HG02840 (cell line): ENCODE results near the gene COL4A1.
"Not testable (repeated sequence)": the region's sequence is repeated elsewhere in the genome, so short reads cannot be mapped to it uniquely, and the experiment has no call there.

Source experiments
- ATAC-seq: cut with Tn5 transposase; IDR thresholded peaks from one replicate; pipeline ENCODE4 v1.9.1; 2021; ENCODE audit warnings: mild to moderate bottlenecking, moderate library complexity, moderate number of reproducible peaks; ENCODE audit not compliant: unreplicated experiment, low FRiP score

The COL4A1 gene

GRCh38 chr13:110127986-110128511 is 178.9 kb downstream of the COL4A1 start:
- ATAC-seq, result no peak

GRCh38 chr13:110126391-110126961 is 180.5 kb downstream of the COL4A1 start:
- ATAC-seq, result no peak

- no peak for ATAC-seq
These were observed 181.2 kb downstream of the COL4A1 start for GRCh38 chr13:110125613-110126272.

GRCh38 chr13:110125157-110125556 is 181.8 kb downstream of the COL4A1 start:
- ATAC-seq, result no peak

GRCh38 chr13:110124201-110124940 is 182.6 kb downstream of the COL4A1 start:
- ATAC-seq, result no peak

- ATAC-seq, result no peak
These were observed 183.7 kb downstream of the COL4A1 start for GRCh38 chr13:110123041-110123809.

GRCh38 chr13:110121422-110122083 is 185.4 kb downstream of the COL4A1 start:
- ATAC-seq, result no peak

- ATAC-seq, result no peak
These were observed 186.7 kb downstream of the COL4A1 start for GRCh38 chr13:110119935-110120905.

- no peak for ATAC-seq
These were observed 188.9 kb downstream of the COL4A1 start for GRCh38 chr13:110118106-110118505.

GRCh38 chr13:110116072-110116487 is 190.9 kb downstream of the COL4A1 start:
- no peak for ATAC-seq

GRCh38 chr13:110115591-110115990 is 191.4 kb downstream of the COL4A1 start:
- ATAC-seq, result no peak

GRCh38 chr13:110114316-110114715 is 192.6 kb downstream of the COL4A1 start:
- no peak for ATAC-seq

GRCh38 chr13:110113284-110113764 is 193.6 kb downstream of the COL4A1 start:
- ATAC-seq, result no peak

- ATAC-seq, result not testable (repeated sequence)
These were observed 194.6 kb downstream of the COL4A1 start for GRCh38 chr13:110112379-110112778.

GRCh38 chr13:110110783-110111182 is 196.2 kb downstream of the COL4A1 start:
- no peak for ATAC-seq

- ATAC-seq, result no peak
These were observed 197.0 kb downstream of the COL4A1 start for GRCh38 chr13:110109910-110110309.

- ATAC-seq, result no peak
These were observed 197.7 kb downstream of the COL4A1 start for GRCh38 chr13:110109140-110109783.
